SK-N-SH treated with all-trans-retinoic acid at 6 μM for 48 hours (cell line): Measurements from ENCODE around the gene PIGC.

Source experiments
- ATAC-seq: fragments of 200-7000 bp; cut with Tn5 transposase; 3 replicates; pipeline ENCODE4 v1.9.1; 2020; ENCODE audit warnings: mild to moderate bottlenecking, moderate library complexity
- ARNTL ChIP-seq: fragments of 450-650 bp; formaldehyde crosslinking; IDR thresholded peaks from 2 replicates; pipeline ENCODE4 v1.5.0; 2020; ENCODE audit warnings: low read depth, mild to moderate bottlenecking, moderate library complexity, borderline replicate concordance
- BACH2 ChIP-seq: fragments of 250-450 bp; sonication (Bioruptor Pico); IDR thresholded peaks from 2 replicates; pipeline ENCODE4 v1.9.0; 2021; ENCODE audit warnings: mild to moderate bottlenecking, borderline replicate concordance
- CSDC2 ChIP-seq: fragments of 250-450 bp; sonication (Bioruptor Pico); IDR thresholded peaks from 2 replicates; pipeline ENCODE4 v1.5.0; 2020; ENCODE audit warnings: mild to moderate bottlenecking, moderate library complexity
- CSRNP3 ChIP-seq: fragments of 250-450 bp; sonication (Bioruptor Pico); IDR thresholded peaks from 2 replicates; pipeline ENCODE4 v1.5.1; 2021; ENCODE audit warnings: mild to moderate bottlenecking, moderate library complexity
- ESRRG ChIP-seq: fragments of 250-450 bp; sonication (Bioruptor Pico); IDR thresholded peaks from 2 replicates; pipeline ENCODE4 v1.6.1; 2021; ENCODE audit warnings: mild to moderate bottlenecking
- GLIS3 ChIP-seq: fragments of 250-450 bp; sonication (Bioruptor Pico); IDR thresholded peaks from 2 replicates; pipeline ENCODE4 v1.5.0; 2020; ENCODE audit warnings: mild to moderate bottlenecking, moderate library complexity
- ISL1 ChIP-seq: fragments of 250-450 bp; sonication (Bioruptor Pico); IDR thresholded peaks from 2 replicates; pipeline ENCODE4 v2.1.2; 2022; ENCODE audit warnings: mild to moderate bottlenecking, moderate library complexity
- OSR1 ChIP-seq: fragments of 250-450 bp; sonication (Bioruptor Pico); IDR thresholded peaks from 2 replicates; pipeline ENCODE4 v1.8.0; 2022; ENCODE audit warnings: moderate library complexity, mild to moderate bottlenecking, inconsistent platforms
- PATZ1 ChIP-seq: fragments of 250-450 bp; sonication (Bioruptor Pico); IDR thresholded peaks from 2 replicates; pipeline ENCODE4 v1.8.0; 2020; ENCODE audit warnings: mild to moderate bottlenecking, moderate library complexity, borderline replicate concordance
- POU6F1 ChIP-seq: fragments of 250-450 bp; sonication (Bioruptor Pico); IDR thresholded peaks from 2 replicates; pipeline ENCODE4 v1.8.0; 2021; ENCODE audit warnings: low read depth, mild to moderate bottlenecking, moderate library complexity, borderline replicate concordance
- PPARA ChIP-seq: fragments of 250-450 bp; sonication (Bioruptor Pico); IDR thresholded peaks from 2 replicates; pipeline ENCODE4 v1.5.0; 2020; ENCODE audit warnings: mild to moderate bottlenecking, borderline replicate concordance
- RARB ChIP-seq: fragments of 250-450 bp; sonication (Bioruptor Pico); IDR thresholded peaks from 2 replicates; pipeline ENCODE4 v1.8.0; 2021; ENCODE audit warnings: mild to moderate bottlenecking, moderate library complexity
- SNAI2 ChIP-seq: fragments of 250-450 bp; sonication (Bioruptor Pico); IDR thresholded peaks from 2 replicates; pipeline ENCODE4 v1.5.0; 2020; ENCODE audit warnings: mild to moderate bottlenecking, moderate library complexity
- TCF4 ChIP-seq: fragments of 250-450 bp; sonication (Bioruptor Pico); IDR thresholded peaks from 2 replicates; pipeline ENCODE4 v1.8.0; 2021; ENCODE audit warnings: mild to moderate bottlenecking, moderate library complexity, borderline replicate concordance
- TOX ChIP-seq: fragments of 250-450 bp; sonication (Bioruptor Pico); IDR thresholded peaks from 2 replicates; pipeline ENCODE4 v1.8.0; 2021; ENCODE audit warnings: mild to moderate bottlenecking, moderate library complexity, borderline replicate concordance
- ZC3H10 ChIP-seq: fragments of 250-450 bp; sonication (Bioruptor Pico); IDR thresholded peaks from 2 replicates; pipeline ENCODE4 v1.5.1; 2021; ENCODE audit warnings: mild to moderate bottlenecking, moderate library complexity
- ZFP30 ChIP-seq: fragments of 450-650 bp; formaldehyde crosslinking; IDR thresholded peaks from 2 replicates; pipeline ENCODE4 v1.5.0; 2022; ENCODE audit warnings: mild to moderate bottlenecking, moderate library complexity
- ZNF565 ChIP-seq: fragments of 450-650 bp; formaldehyde crosslinking; conservative IDR thresholded peaks from 2 replicates; pipeline ENCODE4 v1.5.0; 2020; ENCODE audit warnings: low read depth, mild to moderate bottlenecking, moderate library complexity
- ZNF70 ChIP-seq: fragments of 450-650 bp; formaldehyde crosslinking; IDR thresholded peaks from 2 replicates; pipeline ENCODE4 v1.5.0; 2020; ENCODE audit warnings: mild to moderate bottlenecking, moderate library complexity
- ZNF8 ChIP-seq: fragments of 450-650 bp; formaldehyde crosslinking; IDR thresholded peaks from 2 replicates; pipeline ENCODE4 v1.5.0; 2020; ENCODE audit warnings: mild to moderate bottlenecking, moderate library complexity
- TF ChIP-seq, protein P1 (sequence below): fragments of 250-450 bp; sonication (Bioruptor Pico); IDR thresholded peaks from 2 replicates; pipeline ENCODE4 v1.5.0; 2020; ENCODE audit warnings: mild to moderate bottlenecking, moderate library complexity
- TF ChIP-seq, protein P2 (sequence below): fragments of 250-450 bp; sonication (Bioruptor Pico); IDR thresholded peaks from 2 replicates; pipeline ENCODE4 v1.5.1; 2020; ENCODE audit warnings: low read depth, mild to moderate bottlenecking, moderate library complexity

Gene PIGC

GRCh38 chr1:172482044-172482443 lies 38.2 kb upstream of the PIGC start:
- ATAC-seq, result no peak
- no peak for TF ChIP-seq TOX (CRISPR knock-in tag)
- no peak for TF ChIP-seq ZC3H10 (CRISPR knock-in tag)
- TF ChIP-seq TCF4, result no peak
- TF ChIP-seq PATZ1 (CRISPR knock-in tag), result no peak
- no peak for TF ChIP-seq ZNF8 (CRISPR knock-in tag)
- no peak for TF ChIP-seq ISL1 (CRISPR knock-in tag)
- no peak for TF ChIP-seq RARB (CRISPR knock-in tag)
- TF ChIP-seq, protein P1, sequence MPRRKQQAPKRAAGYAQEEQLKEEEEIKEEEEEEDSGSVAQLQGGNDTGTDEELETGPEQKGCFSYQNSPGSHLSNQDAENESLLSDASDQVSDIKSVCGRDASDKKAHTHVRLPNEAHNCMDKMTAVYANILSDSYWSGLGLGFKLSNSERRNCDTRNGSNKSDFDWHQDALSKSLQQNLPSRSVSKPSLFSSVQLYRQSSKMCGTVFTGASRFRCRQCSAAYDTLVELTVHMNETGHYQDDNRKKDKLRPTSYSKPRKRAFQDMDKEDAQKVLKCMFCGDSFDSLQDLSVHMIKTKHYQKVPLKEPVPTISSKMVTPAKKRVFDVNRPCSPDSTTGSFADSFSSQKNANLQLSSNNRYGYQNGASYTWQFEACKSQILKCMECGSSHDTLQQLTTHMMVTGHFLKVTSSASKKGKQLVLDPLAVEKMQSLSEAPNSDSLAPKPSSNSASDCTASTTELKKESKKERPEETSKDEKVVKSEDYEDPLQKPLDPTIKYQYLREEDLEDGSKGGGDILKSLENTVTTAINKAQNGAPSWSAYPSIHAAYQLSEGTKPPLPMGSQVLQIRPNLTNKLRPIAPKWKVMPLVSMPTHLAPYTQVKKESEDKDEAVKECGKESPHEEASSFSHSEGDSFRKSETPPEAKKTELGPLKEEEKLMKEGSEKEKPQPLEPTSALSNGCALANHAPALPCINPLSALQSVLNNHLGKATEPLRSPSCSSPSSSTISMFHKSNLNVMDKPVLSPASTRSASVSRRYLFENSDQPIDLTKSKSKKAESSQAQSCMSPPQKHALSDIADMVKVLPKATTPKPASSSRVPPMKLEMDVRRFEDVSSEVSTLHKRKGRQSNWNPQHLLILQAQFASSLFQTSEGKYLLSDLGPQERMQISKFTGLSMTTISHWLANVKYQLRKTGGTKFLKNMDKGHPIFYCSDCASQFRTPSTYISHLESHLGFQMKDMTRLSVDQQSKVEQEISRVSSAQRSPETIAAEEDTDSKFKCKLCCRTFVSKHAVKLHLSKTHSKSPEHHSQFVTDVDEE (CRISPR knock-in tag), result no peak
- TF ChIP-seq, protein P2, sequence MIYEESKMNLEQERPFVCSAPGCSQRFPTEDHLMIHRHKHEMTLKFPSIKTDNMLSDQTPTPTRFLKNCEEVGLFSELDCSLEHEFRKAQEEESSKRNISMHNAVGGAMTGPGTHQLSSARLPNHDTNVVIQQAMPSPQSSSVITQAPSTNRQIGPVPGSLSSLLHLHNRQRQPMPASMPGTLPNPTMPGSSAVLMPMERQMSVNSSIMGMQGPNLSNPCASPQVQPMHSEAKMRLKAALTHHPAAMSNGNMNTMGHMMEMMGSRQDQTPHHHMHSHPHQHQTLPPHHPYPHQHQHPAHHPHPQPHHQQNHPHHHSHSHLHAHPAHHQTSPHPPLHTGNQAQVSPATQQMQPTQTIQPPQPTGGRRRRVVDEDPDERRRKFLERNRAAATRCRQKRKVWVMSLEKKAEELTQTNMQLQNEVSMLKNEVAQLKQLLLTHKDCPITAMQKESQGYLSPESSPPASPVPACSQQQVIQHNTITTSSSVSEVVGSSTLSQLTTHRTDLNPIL (CRISPR knock-in tag), result no peak
- no peak for TF ChIP-seq ZFP30 (CRISPR knock-in tag)
- no peak for TF ChIP-seq CSDC2 (CRISPR knock-in tag)

DNA sequence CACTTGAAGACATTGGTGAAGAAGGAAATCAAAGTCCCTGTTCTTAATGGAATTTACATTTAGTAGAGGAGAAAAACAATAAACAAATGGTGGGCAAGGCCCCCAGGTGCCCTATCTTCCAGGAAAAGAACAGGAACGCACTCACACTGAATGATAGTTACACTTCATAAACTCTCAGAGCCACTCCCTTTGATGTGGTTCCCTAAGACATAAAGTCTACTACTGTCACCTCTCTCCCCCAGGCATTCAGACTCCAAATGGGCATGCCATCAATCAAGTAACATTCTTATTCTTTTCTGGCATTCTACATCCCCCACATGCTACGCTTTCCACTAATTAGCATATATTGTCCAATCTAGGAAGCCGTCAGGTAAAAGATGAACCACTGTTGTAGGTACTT lies 36.6 kb upstream of the PIGC start:
- ATAC-seq, result no peak
- TF ChIP-seq ESRRG (CRISPR knock-in tag) (no peak), CSDC2 (CRISPR knock-in tag) (no peak), ZFP30 (CRISPR knock-in tag) (no peak), ARNTL (CRISPR knock-in tag) (no peak), SNAI2 (CRISPR knock-in tag) (no peak), ZNF70 (no peak)

DNA sequence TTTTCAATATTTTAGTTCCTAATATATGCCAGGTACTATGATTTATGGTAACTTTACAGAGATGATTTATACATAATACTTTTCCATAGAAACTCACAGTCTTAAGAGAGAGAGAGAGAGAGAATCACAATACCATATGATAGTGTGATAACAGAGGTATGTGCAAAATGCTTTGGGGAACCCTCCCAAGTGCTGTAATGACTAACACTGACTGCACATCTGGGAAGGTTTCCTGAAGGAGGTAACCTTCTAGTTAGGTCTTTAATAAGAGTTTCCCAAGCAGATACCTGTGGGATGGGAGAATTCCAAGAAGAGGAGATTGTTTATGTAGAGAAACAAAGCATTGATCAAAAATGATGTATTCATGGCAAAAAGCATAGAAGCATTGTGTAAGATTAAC lies 34.6 kb upstream of the PIGC start:
- no peak for ATAC-seq
- TF ChIP-seq PATZ1 (CRISPR knock-in tag) (no peak), ZNF8 (CRISPR knock-in tag) (no peak), TOX (CRISPR knock-in tag) (no peak), ARNTL (CRISPR knock-in tag) (no peak), ISL1 (CRISPR knock-in tag) (no peak), CSRNP3 (CRISPR knock-in tag) (no peak), OSR1 (CRISPR knock-in tag) (no peak), RARB (CRISPR knock-in tag) (no peak), POU6F1 (CRISPR knock-in tag) (no peak), ZFP30 (CRISPR knock-in tag) (no peak), ZNF565 (CRISPR knock-in tag) (no peak), GLIS3 (no peak), CSDC2 (CRISPR knock-in tag) (no peak), SNAI2 (CRISPR knock-in tag) (no peak), PPARA (no peak), BACH2 (no peak)
- TF ChIP-seq, protein P2 (CRISPR knock-in tag), result no peak
- TF ChIP-seq, protein P1 (CRISPR knock-in tag), result no peak
